Measurements from ENCODE around the gene FRMD4A.

Gene FRMD4A

DNA sequence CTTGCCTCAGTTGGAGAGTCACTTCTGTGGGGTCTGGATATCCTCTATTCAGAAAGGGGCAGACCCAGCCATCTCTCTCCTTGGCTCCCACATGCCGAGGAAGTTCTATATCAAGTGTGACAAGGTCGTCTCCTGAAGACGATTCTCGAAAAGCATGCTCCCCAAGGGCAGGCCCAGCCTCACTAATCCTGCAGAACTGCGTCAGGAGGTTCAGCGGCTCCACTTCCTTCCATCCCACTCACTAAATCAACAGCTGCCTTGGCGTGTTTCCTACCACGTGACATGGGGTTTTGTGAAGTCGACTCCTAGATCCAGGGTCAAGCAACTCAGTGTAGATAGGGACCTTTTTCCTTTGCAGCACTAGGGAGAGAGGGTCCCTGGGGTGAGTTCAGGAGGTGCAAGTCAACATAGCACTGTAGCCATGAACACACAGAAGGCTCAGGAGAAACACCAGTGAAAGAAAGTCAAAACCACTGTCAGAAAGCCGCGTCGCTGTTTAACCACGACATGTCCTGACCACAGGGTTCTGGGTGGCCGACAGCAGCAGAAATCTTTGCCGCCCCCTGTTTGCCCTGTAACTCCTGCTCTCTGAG is 587.5 kb downstream of the FRMD4A start:
- no peaks in the 10 kb centered on the region for H3K27me3 ChIP-seq (ENCODE audit: low read length)
- H2AFZ ChIP-seq (ENCODE audit: low read depth, low read length, severe bottlenecking) = no peak overlapping the region
- no peak overlapping the region for H3K27ac ChIP-seq (ENCODE audit: low read depth, low read length)
- H3F3A ChIP-seq (ENCODE audit: insufficient read depth) = no peaks in the 10 kb centered on the region
- H3K36me3 ChIP-seq (ENCODE audit: low read length) = no peaks in the 10 kb centered on the region
- no peak overlapping the region for H3K9ac ChIP-seq (ENCODE audit: low read length)
- no peaks in the 10 kb centered on the region for H4K20me1 ChIP-seq (ENCODE audit: low read depth, low read length)
- H3K4me2 ChIP-seq (ENCODE audit: low read depth, low read length, poor library complexity, severe bottlenecking) = no peak overlapping the region
- no peak overlapping the region for H3K4me3 ChIP-seq (ENCODE audit: insufficient read depth, low read length, poor library complexity, severe bottlenecking)
- no peaks in the 10 kb centered on the region for H3K79me2 ChIP-seq (ENCODE audit: insufficient read depth, low read length)
- TF ChIP-seq CTCF (IDR thresholded peaks at IDR 0.05; ENCODE audit: insufficient read depth, low read length, poor library complexity, severe bottlenecking) (no peak), EZH2phosphoT487 (conservative IDR thresholded peaks at IDR 0.05; ENCODE audit: low read length) (no peak)
- H3K9me2 ChIP-seq (replicated peaks; ENCODE audit: insufficient read depth, low read length) = no peaks in the 10 kb centered on the region
- H3K9me3 ChIP-seq (ENCODE audit: insufficient read depth, low read length) = no peaks in the 10 kb centered on the region

DNA sequence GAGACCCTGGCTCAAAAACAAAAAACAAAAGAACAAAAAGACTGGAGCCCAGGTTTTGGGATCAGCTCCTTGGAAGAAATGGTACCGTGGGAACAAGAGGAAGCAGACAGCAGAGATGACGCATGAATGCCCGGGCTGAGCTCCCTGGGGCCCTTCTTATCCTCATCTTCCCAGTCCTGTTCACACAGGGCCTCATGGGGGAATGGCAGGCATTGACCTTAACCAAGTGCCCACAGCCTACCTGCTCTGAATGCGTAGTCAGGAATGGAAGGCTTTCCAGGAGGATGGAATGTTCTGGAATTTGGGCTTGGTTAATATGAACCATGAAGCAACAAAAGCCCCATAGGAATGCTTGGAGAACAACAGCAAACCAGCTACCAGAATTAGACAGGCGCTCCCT is 589.3 kb downstream of the FRMD4A start:
- Histone ChIP-seq H3K27me3 (ENCODE audit: low read length) (no peaks in the 10 kb centered on the region), H3K27ac (ENCODE audit: low read depth, low read length) (no peak overlapping the region), H3K9me3 (ENCODE audit: insufficient read depth, low read length) (no peaks in the 10 kb centered on the region), H3K79me2 (ENCODE audit: insufficient read depth, low read length) (no peaks in the 10 kb centered on the region), H3K9me2 (replicated peaks; ENCODE audit: insufficient read depth, low read length) (no peaks in the 10 kb centered on the region), H2AFZ (ENCODE audit: low read depth, low read length, severe bottlenecking) (no peak overlapping the region), H3K4me2 (ENCODE audit: low read depth, low read length, poor library complexity, severe bottlenecking) (no peak overlapping the region), H3K9ac (ENCODE audit: low read length) (no peak overlapping the region), H4K20me1 (ENCODE audit: low read depth, low read length) (no peaks in the 10 kb centered on the region), H3K36me3 (ENCODE audit: low read length) (no peaks in the 10 kb centered on the region), H3F3A (ENCODE audit: insufficient read depth) (no peaks in the 10 kb centered on the region), H3K4me3 (ENCODE audit: insufficient read depth, low read length, poor library complexity, severe bottlenecking) (no peak overlapping the region)
- TF ChIP-seq CTCF (IDR thresholded peaks at IDR 0.05; ENCODE audit: insufficient read depth, low read length, poor library complexity, severe bottlenecking) = no peak
- no peak for TF ChIP-seq EZH2phosphoT487 (conservative IDR thresholded peaks at IDR 0.05; ENCODE audit: low read length)

- Histone ChIP-seq H3K27ac (ENCODE audit: low read depth, low read length) (no peak overlapping the region), H2AFZ (ENCODE audit: low read depth, low read length, severe bottlenecking) (no peak overlapping the region), H3F3A (ENCODE audit: insufficient read depth) (no peaks in the 10 kb centered on the region), H3K9ac (ENCODE audit: low read length) (no peak overlapping the region), H3K9me2 (replicated peaks; ENCODE audit: insufficient read depth, low read length) (no peaks in the 10 kb centered on the region), H3K4me2 (ENCODE audit: low read depth, low read length, poor library complexity, severe bottlenecking) (no peak overlapping the region), H4K20me1 (ENCODE audit: low read depth, low read length) (no peaks in the 10 kb centered on the region), H3K27me3 (ENCODE audit: low read length) (no peaks in the 10 kb centered on the region), H3K79me2 (ENCODE audit: insufficient read depth, low read length) (no peaks in the 10 kb centered on the region), H3K4me3 (ENCODE audit: insufficient read depth, low read length, poor library complexity, severe bottlenecking) (no peak overlapping the region), H3K9me3 (ENCODE audit: insufficient read depth, low read length) (no peaks in the 10 kb centered on the region), H3K36me3 (ENCODE audit: low read length) (no peaks in the 10 kb centered on the region)
- no peak for TF ChIP-seq CTCF (IDR thresholded peaks at IDR 0.05; ENCODE audit: insufficient read depth, low read length, poor library complexity, severe bottlenecking)
- no peak for TF ChIP-seq EZH2phosphoT487 (conservative IDR thresholded peaks at IDR 0.05; ENCODE audit: low read length)
Observed at GRCh38 chr10:13740461-13740860, 590.3 kb downstream of the FRMD4A start.

All from SU-DHL-6 (cell line).